ENCODE data around the gene COG8. TPM values are rescaled to one million over a fixed set of nuclear protein-coding genes. Genes with fewer than 3 reads are reported as not detected.
A peak's percentile ranks its signal among the peaks of the same experiment; 100 is the strongest.
"Not testable (repeated sequence)": the region's sequence is repeated elsewhere in the genome, so short reads cannot be mapped to it uniquely, and the experiment has no call there.

The COG8 gene
- total RNA-seq, 1 experiment from 2014 or later: 41.9 TPM

- no TSS peak for BruUV-seq (replicated peaks)
- H3K4me1 ChIP-seq (replicated peaks; ENCODE audit: insufficient read depth): no peaks in the 10 kb centered on the region
- no peak for TF ChIP-seq EZH2 (IDR thresholded peaks at IDR 0.05; ENCODE audit: low read depth)
- no peak for TF ChIP-seq CTCF (conservative IDR thresholded peaks at IDR 0.05)
- intact Hi-C loops (cut with micrococcal nuclease; ENCODE audit: unreplicated experiment): no loop called here
- peaks cover 24% of the 10 kb centered on the region; the same call in 1 of the 2 replicates for H3K36me3 ChIP-seq (ENCODE audit: low read depth)
- H3F3A ChIP-seq (ENCODE audit: insufficient read depth, low read depth): peaks cover 15% of the 10 kb centered on the region; the same call in 1 of the 2 replicates
- peaks cover 9% of the 10 kb centered on the region; the same call in 1 of the 2 replicates for H4K20me1 ChIP-seq (ENCODE audit: insufficient read depth)
- no peak for DNase-seq
- no peaks in the 10 kb centered on the region for H3K27me3 ChIP-seq (ENCODE audit: insufficient read depth, low read depth)
- CTCF ChIA-PET: no interaction called here
- H3K4me2 ChIP-seq: no peak overlapping the region
- no peaks in the 10 kb centered on the region for H3K9me2 ChIP-seq (ENCODE audit: insufficient read depth)
- no peak overlapping the region for H3K27ac ChIP-seq
- H2AFZ ChIP-seq: no peak overlapping the region
- POLR2A ChIA-PET (ENCODE audit: unreplicated experiment): no interaction called here
- H3K9me3 ChIP-seq (ENCODE audit: insufficient read depth, low read depth): no peaks in the 10 kb centered on the region
- no peak overlapping the region for H3K4me3 ChIP-seq
- no peaks in the 10 kb centered on the region for H3K79me2 ChIP-seq (ENCODE audit: low read depth)
Measured at GRCh38 chr16:69363281-69363717, 23.9 kb upstream of the COG8 start.

- H3K79me2 ChIP-seq (ENCODE audit: low read depth); H3K4me3 ChIP-seq; H4K20me1 ChIP-seq (ENCODE audit: insufficient read depth); CTCF ChIA-PET; H3K9me3 ChIP-seq (ENCODE audit: insufficient read depth, low read depth); H3K4me1 ChIP-seq (replicated peaks; ENCODE audit: insufficient read depth); intact Hi-C loops (cut with micrococcal nuclease; ENCODE audit: unreplicated experiment); H3K27ac ChIP-seq; H3K9me2 ChIP-seq (ENCODE audit: insufficient read depth); H3K4me2 ChIP-seq; BruUV-seq (replicated peaks); H2AFZ ChIP-seq; H3K27me3 ChIP-seq (ENCODE audit: insufficient read depth, low read depth): not testable (repeated sequence)
- peak in 1 of 2 experiments; percentile 9 for DNase-seq
- Histone ChIP-seq H3K36me3 (ENCODE audit: low read depth) (peaks cover 11% of the 10 kb centered on the region), H3F3A (ENCODE audit: insufficient read depth, low read depth) (peaks cover 19% of the 10 kb centered on the region; the same call in 1 of the 2 replicates)
- POLR2A ChIA-PET (ENCODE audit: unreplicated experiment): interaction anchor here (0.6 kb wide), 1 partner anchor 29 kb away, joined by 3 read pairs; no protein-coding TSS in a partner anchor
Measured at GRCh38 chr16:69360070-69360469, 20.7 kb upstream of the COG8 start.

GRCh38 chr16:69351309-69352027 is 12.1 kb upstream of the COG8 start, which contains the start of gene TMED6:
Gene TMED6 (minus strand): TSS chr16:69351786. CDS start chr16:69351753, 33 bp downstream.
- ChIA-PET POLR2A (ENCODE audit: unreplicated experiment) (no interaction called here), CTCF (no interaction called here)
- intact Hi-C loops (cut with micrococcal nuclease; ENCODE audit: unreplicated experiment): no loop called here
- H3K36me3 ChIP-seq (ENCODE audit: low read depth): peaks cover 5% of the 10 kb centered on the region
- H3K9me2 ChIP-seq (ENCODE audit: insufficient read depth): no peaks in the 10 kb centered on the region
- no peak within 1 kb of the TSS for H3K4me3 ChIP-seq
- H3F3A ChIP-seq (ENCODE audit: insufficient read depth, low read depth): peaks cover 4% of the 10 kb centered on the region; the same call in 1 of the 2 replicates
- BruUV-seq (replicated peaks): no TSS peak
- H3K9me3 ChIP-seq (ENCODE audit: insufficient read depth, low read depth): no peaks in the 10 kb centered on the region
- H4K20me1 ChIP-seq (ENCODE audit: insufficient read depth): no peaks in the 10 kb centered on the region
- no peaks in the 10 kb centered on the region for H3K27me3 ChIP-seq (ENCODE audit: insufficient read depth, low read depth)
- H3K4me2 ChIP-seq: no peak within 1 kb of the TSS
- TF ChIP-seq EZH2 (IDR thresholded peaks at IDR 0.05; ENCODE audit: low read depth) (no peak), CTCF (conservative IDR thresholded peaks at IDR 0.05) (no peak)
- no peaks in the 10 kb centered on the region for H3K79me2 ChIP-seq (ENCODE audit: low read depth)
- no peak within 1 kb of the TSS for H3K27ac ChIP-seq
- no peak within 1 kb of the TSS for H2AFZ ChIP-seq
- no peak for DNase-seq
- no peaks in the 10 kb centered on the region for H3K4me1 ChIP-seq (replicated peaks; ENCODE audit: insufficient read depth)
